HEK293 (cell line): ENCODE measurements around the gene APBA1.

Experiments used
- CTCF ChIA-PET: fragments of 350-600 bp; formaldehyde crosslinking; extraction: SDS; loops from one replicate; lab custom pipeline; 2021; ENCODE audit warnings: antibody characterized with exemption; lab: Yijun Ruan, JAX
- POLR2A ChIA-PET: fragments of 300-600 bp; formaldehyde crosslinking; extraction: SDS; loops from one replicate; lab custom pipeline; 2020; ENCODE audit warnings: antibody characterized with exemption, inconsistent platforms; lab: Yijun Ruan, JAX
- H3K27ac ChIP-seq: fragments of 200-500 bp; sonication (Bioruptor generic); 2 replicates; pipeline ENCODE4 v1.5.1; 2014; ENCODE audit warnings: low read depth, low read length, control low read depth, inconsistent platforms; ENCODE audit errors: extremely low read depth
- H3K36me3 ChIP-seq, 2 experiments: fragments of 200-500 bp in 1 of 2; sonication (Bioruptor generic) in 1 of 2; 1 replicate in 1 of 2; 2 replicates in 1 of 2; pipeline ENCODE4 v1.5.1; 2014 to 2017; ENCODE audit warnings: inconsistent platforms in 2 of 2, low read length in 2 of 2; ENCODE audit not compliant: control insufficient read depth in 2 of 2, insufficient read depth in 1 of 2
- H3K4me1 ChIP-seq: fragments of 200-500 bp; sonication (Bioruptor generic); 2 replicates; pipeline ENCODE4 v1.5.1; 2014; ENCODE audit warnings: mild to moderate bottlenecking, low read length, inconsistent platforms; ENCODE audit not compliant: control insufficient read depth, insufficient read depth
- H3K4me3 ChIP-seq: 2 replicates; pipeline ENCODE4 v1.5.1; 2011; ENCODE audit warnings: low read depth, mild to moderate bottlenecking, control low read depth, low read length, moderate library complexity
- H3K9me3 ChIP-seq: fragments of 200-500 bp; sonication (Bioruptor generic); 2 replicates; pipeline ENCODE4 v1.5.1; 2014; ENCODE audit warnings: low read depth, low read length, inconsistent platforms; ENCODE audit not compliant: control insufficient read depth, insufficient read depth
- EGR2 ChIP-seq: fragments of 450-650 bp; formaldehyde crosslinking; IDR thresholded peaks from 2 replicates; pipeline ENCODE4 v1.5.1; 2016; ENCODE audit warnings: low read depth, missing biosample characterization, missing genetic modification characterization
- GLIS1 ChIP-seq: fragments of 450-650 bp; formaldehyde crosslinking; IDR thresholded peaks from 2 replicates; pipeline ENCODE4 v1.5.1; 2016; ENCODE audit warnings: missing biosample characterization, missing genetic modification characterization
- HOXD13 ChIP-seq: sonication (generic); formaldehyde crosslinking; IDR thresholded peaks from 2 replicates; pipeline ENCODE4 v1.8.0; 2022; ENCODE audit warnings: missing genetic modification reagents, borderline replicate concordance
- WT1 ChIP-seq: fragments of 450-650 bp; formaldehyde crosslinking; IDR thresholded peaks from 2 replicates; pipeline ENCODE4 v1.5.1; 2016; ENCODE audit warnings: missing biosample characterization, missing genetic modification characterization
- ZBTB1 ChIP-seq: fragments of 450-650 bp; formaldehyde crosslinking; IDR thresholded peaks from 2 replicates; pipeline ENCODE4 v1.5.1; 2016; ENCODE audit warnings: missing biosample characterization, missing genetic modification characterization
- ZFHX2 ChIP-seq: fragments of 450-650 bp; formaldehyde crosslinking; conservative IDR thresholded peaks from 2 replicates; pipeline ENCODE4 v1.5.1; 2016; ENCODE audit warnings: missing biosample characterization, missing genetic modification characterization
- ZNF2 ChIP-seq: fragments of 450-650 bp; formaldehyde crosslinking; IDR thresholded peaks from 2 replicates; pipeline ENCODE4 v1.5.1; 2016; ENCODE audit warnings: missing biosample characterization, missing genetic modification characterization
- ZNF394 ChIP-seq: fragments of 450-650 bp; formaldehyde crosslinking; IDR thresholded peaks from 2 replicates; pipeline ENCODE4 v1.5.1; 2016; ENCODE audit warnings: missing biosample characterization, missing genetic modification characterization, mild to moderate bottlenecking, moderate library complexity, borderline replicate concordance
- ZNF544 ChIP-seq: fragments of 450-650 bp; formaldehyde crosslinking; IDR thresholded peaks from 2 replicates; pipeline ENCODE4 v1.5.0; 2017; ENCODE audit warnings: missing biosample characterization, missing genetic modification characterization
- ZNF623 ChIP-seq: fragments of 450-650 bp; formaldehyde crosslinking; IDR thresholded peaks from 2 replicates; pipeline ENCODE4 v1.5.1; 2016; ENCODE audit warnings: missing biosample characterization, missing genetic modification characterization
- ZNF654 ChIP-seq: fragments of 450-650 bp; formaldehyde crosslinking; IDR thresholded peaks from 2 replicates; pipeline ENCODE4 v1.5.1; 2016; ENCODE audit warnings: low read depth, missing biosample characterization, missing genetic modification characterization
- ZNF664 ChIP-seq: fragments of 450-650 bp; formaldehyde crosslinking; IDR thresholded peaks from 2 replicates; pipeline ENCODE4 v1.5.1; 2016; ENCODE audit warnings: missing biosample characterization, missing genetic modification characterization
- ZNF707 ChIP-seq: fragments of 450-650 bp; formaldehyde crosslinking; IDR thresholded peaks from 2 replicates; pipeline ENCODE4 v1.5.1; 2016; ENCODE audit warnings: missing biosample characterization, missing genetic modification characterization
- TF ChIP-seq, protein P1 (sequence below): fragments of 450-650 bp; formaldehyde crosslinking; IDR thresholded peaks from 2 replicates; pipeline ENCODE4 v1.5.1; 2016; ENCODE audit warnings: missing biosample characterization, missing genetic modification characterization
- TF ChIP-seq, protein P2 (sequence below): fragments of 450-650 bp; formaldehyde crosslinking; IDR thresholded peaks from 2 replicates; pipeline ENCODE4 v1.5.1; 2016; ENCODE audit warnings: missing biosample characterization, missing genetic modification characterization

Gene APBA1

DNA sequence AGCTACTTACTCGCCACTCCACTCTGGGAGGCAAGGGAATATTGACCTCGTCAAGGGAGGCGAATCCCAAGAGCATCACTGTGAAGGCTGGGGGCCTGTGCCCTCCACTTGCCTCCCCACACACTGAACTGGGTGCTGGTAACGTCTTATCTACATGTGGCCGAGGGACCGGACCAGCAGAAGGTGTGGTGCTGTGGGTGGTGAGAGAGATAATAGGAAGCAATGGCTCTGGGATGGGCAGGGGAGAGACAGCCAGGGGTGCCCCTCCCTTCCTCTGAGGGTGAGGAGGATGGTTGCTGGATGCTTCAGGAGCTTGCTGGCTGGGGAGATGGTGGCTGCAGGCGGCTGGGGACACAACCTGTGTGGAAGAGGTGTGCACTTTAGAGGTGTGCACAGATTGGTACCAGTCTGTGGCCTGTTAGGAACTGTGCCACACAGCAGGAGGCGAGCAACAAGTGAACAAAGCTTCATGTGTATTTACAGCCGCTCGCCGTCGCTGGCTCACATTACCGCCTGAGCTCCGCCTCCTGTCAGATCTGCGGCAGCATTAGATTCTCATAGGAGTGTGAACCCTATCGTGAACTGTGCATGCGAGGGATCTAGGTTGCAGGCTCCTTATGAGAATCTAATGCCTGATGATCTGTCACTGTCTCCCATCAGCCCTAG, 246.9 kb downstream of the APBA1 start:
- POLR2A ChIA-PET = no interaction called here
- Histone ChIP-seq H3K4me3 (no peak overlapping the region), H3K9me3 (no peaks in the 10 kb centered on the region), H3K36me3 (no peaks in the 10 kb centered on the region), H3K27ac (no peak overlapping the region), H3K4me1 (no peaks in the 10 kb centered on the region)
- TF ChIP-seq ZNF394 (tag by site-specific recombination) (no peak), ZBTB1 (no peak), HOXD13 (CRISPR knock-in tag) (no peak), EGR2 (tag by site-specific recombination) (peak; percentile 8; the same call in 1 of the 2 replicates), ZNF654 (tag by site-specific recombination) (no peak), ZNF707 (tag by site-specific recombination) (no peak), WT1 (tag by site-specific recombination) (no peak)
- TF ChIP-seq, all 188 proteins: peak for 1
- CTCF ChIA-PET = interaction anchor here (0.6 to 8.1 kb wide), 5 partner anchors 12 to 506 kb away, joined by 3 to 164 read pairs (median 4); no protein-coding TSS in a partner anchor

- Histone ChIP-seq H3K4me3 (no peak overlapping the region), H3K27ac (no peak overlapping the region), H3K9me3 (no peaks in the 10 kb centered on the region), H3K36me3 (no peaks in the 10 kb centered on the region), H3K4me1 (no peaks in the 10 kb centered on the region)
- TF ChIP-seq ZNF623 (tag by site-specific recombination) (peak; percentile 29; the same call in 1 of the 2 replicates), EGR2 (tag by site-specific recombination) (0 out of 2 replicates have a peak, but pooled peaks have one; percentile 20), ZNF2 (tag by site-specific recombination) (0 out of 2 replicates have a peak, but pooled peaks have one; percentile 53), ZNF544 (tag by site-specific recombination) (no peak), GLIS1 (tag by site-specific recombination) (peak; percentile 31; the same call in 1 of the 2 replicates), ZNF664 (no peak), ZNF654 (tag by site-specific recombination) (peak; percentile 90), ZFHX2 (tag by site-specific recombination) (peak; percentile 38; the same call in 1 of the 2 replicates)
- TF ChIP-seq, protein P1, sequence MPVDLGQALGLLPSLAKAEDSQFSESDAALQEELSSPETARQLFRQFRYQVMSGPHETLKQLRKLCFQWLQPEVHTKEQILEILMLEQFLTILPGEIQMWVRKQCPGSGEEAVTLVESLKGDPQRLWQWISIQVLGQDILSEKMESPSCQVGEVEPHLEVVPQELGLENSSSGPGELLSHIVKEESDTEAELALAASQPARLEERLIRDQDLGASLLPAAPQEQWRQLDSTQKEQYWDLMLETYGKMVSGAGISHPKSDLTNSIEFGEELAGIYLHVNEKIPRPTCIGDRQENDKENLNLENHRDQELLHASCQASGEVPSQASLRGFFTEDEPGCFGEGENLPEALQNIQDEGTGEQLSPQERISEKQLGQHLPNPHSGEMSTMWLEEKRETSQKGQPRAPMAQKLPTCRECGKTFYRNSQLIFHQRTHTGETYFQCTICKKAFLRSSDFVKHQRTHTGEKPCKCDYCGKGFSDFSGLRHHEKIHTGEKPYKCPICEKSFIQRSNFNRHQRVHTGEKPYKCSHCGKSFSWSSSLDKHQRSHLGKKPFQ (tag by site-specific recombination) = 0 out of 2 replicates have a peak, but pooled peaks have one; percentile 50
- TF ChIP-seq, protein P2, sequence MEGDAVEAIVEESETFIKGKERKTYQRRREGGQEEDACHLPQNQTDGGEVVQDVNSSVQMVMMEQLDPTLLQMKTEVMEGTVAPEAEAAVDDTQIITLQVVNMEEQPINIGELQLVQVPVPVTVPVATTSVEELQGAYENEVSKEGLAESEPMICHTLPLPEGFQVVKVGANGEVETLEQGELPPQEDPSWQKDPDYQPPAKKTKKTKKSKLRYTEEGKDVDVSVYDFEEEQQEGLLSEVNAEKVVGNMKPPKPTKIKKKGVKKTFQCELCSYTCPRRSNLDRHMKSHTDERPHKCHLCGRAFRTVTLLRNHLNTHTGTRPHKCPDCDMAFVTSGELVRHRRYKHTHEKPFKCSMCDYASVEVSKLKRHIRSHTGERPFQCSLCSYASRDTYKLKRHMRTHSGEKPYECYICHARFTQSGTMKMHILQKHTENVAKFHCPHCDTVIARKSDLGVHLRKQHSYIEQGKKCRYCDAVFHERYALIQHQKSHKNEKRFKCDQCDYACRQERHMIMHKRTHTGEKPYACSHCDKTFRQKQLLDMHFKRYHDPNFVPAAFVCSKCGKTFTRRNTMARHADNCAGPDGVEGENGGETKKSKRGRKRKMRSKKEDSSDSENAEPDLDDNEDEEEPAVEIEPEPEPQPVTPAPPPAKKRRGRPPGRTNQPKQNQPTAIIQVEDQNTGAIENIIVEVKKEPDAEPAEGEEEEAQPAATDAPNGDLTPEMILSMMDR (tag by site-specific recombination) = peak; percentile 81
- ChIA-PET POLR2A (no interaction called here), CTCF (interaction anchor here (0.5 to 8.1 kb wide), 69 partner anchors 9 to 1180 kb away, joined by 3 to 164 read pairs (median 3); partner anchors contain the start of gene APBA1)
These were observed 250.0 kb downstream of the APBA1 start for GRCh38 chr9:69421908-69422801.
